ENCODE measurements around the gene ESYT2.
A peak's percentile ranks its signal among the peaks of the same experiment; 100 is the strongest.

The ESYT2 gene

GRCh38 chr7:158783595-158783994, 45.7 kb downstream of the ESYT2 start:
- TF ChIP-seq CTCF (IDR thresholded peaks at IDR 0.05; ENCODE audit: low read length, missing control alignments), result no peak
- DNase-seq (ENCODE audit: low read depth), result no peak
- H3K4me3 ChIP-seq (replicated peaks; ENCODE audit: low read depth, low read length), result no peak overlapping the region

- H3K4me3 ChIP-seq (replicated peaks; ENCODE audit: low read depth, low read length), result no peak overlapping the region
- TF ChIP-seq CTCF (IDR thresholded peaks at IDR 0.05; ENCODE audit: low read length, missing control alignments), result peak; percentile 32
- DNase-seq (ENCODE audit: low read depth), result peak; percentile 56
Measured at GRCh38 chr7:158782761-158783401, 46.4 kb downstream of the ESYT2 start.

GRCh38 chr7:158781974-158782664, 47.2 kb downstream of the ESYT2 start:
- no peak for TF ChIP-seq CTCF (IDR thresholded peaks at IDR 0.05; ENCODE audit: low read length, missing control alignments)
- DNase-seq (ENCODE audit: low read depth), result no peak
- H3K4me3 ChIP-seq (replicated peaks; ENCODE audit: low read depth, low read length), result no peak overlapping the region

GRCh38 chr7:158781217-158781973, 47.9 kb downstream of the ESYT2 start:
- DNase-seq (ENCODE audit: low read depth), result no peak
- H3K4me3 ChIP-seq (replicated peaks; ENCODE audit: low read depth, low read length), result no peak overlapping the region
- no peak for TF ChIP-seq CTCF (IDR thresholded peaks at IDR 0.05; ENCODE audit: low read length, missing control alignments)

GRCh38 chr7:158779061-158780000, 50.0 kb downstream of the ESYT2 start:
- no peak overlapping the region for H3K4me3 ChIP-seq (replicated peaks; ENCODE audit: low read depth, low read length)
- DNase-seq (ENCODE audit: low read depth), result no peak
- no peak for TF ChIP-seq CTCF (IDR thresholded peaks at IDR 0.05; ENCODE audit: low read length, missing control alignments)

- DNase-seq (ENCODE audit: low read depth), result no peak
- TF ChIP-seq CTCF (IDR thresholded peaks at IDR 0.05; ENCODE audit: low read length, missing control alignments), result no peak
- H3K4me3 ChIP-seq (replicated peaks; ENCODE audit: low read depth, low read length), result no peak overlapping the region
Measured at GRCh38 chr7:158778471-158778870, 50.8 kb downstream of the ESYT2 start.
